NT2/D1 (cell line): ENCODE results near the gene TLCD2.
"Not testable (repeated sequence)": the region's sequence is repeated elsewhere in the genome, so short reads cannot be mapped to it uniquely, and the experiment has no call there.

Experiments used
- DNase-seq: peaks from one replicate; pipeline ENCODE4 v3.0.0-alpha.2; 2011; ENCODE audit warnings: low read depth, low spot score
- H3K27me3 ChIP-seq: 2 replicates; pipeline ENCODE4 v1.6.0; 2011; ENCODE audit warnings: mild to moderate bottlenecking; ENCODE audit not compliant: insufficient read length, insufficient read depth
- H3K36me3 ChIP-seq: 2 replicates; pipeline ENCODE4 v1.6.1; 2011; ENCODE audit warnings: mild to moderate bottlenecking, low read length, mixed read lengths; ENCODE audit not compliant: insufficient read depth, insufficient read length
- H3K4me1 ChIP-seq: 2 replicates; pipeline ENCODE4 v1.5.1; 2011; ENCODE audit not compliant: insufficient read depth, insufficient read length
- H3K4me3 ChIP-seq: 2 replicates; pipeline ENCODE4 v1.5.1; 2011; ENCODE audit warnings: low read depth; ENCODE audit not compliant: insufficient read length
- H3K9ac ChIP-seq: 2 replicates; pipeline ENCODE4 v1.6.0; 2011; ENCODE audit warnings: low read depth; ENCODE audit not compliant: insufficient read length
- H3K9me3 ChIP-seq: 2 replicates; pipeline ENCODE4 v1.5.1; 2011; ENCODE audit warnings: mild to moderate bottlenecking, low read length; ENCODE audit not compliant: insufficient read depth
- SUZ12 ChIP-seq: IDR thresholded peaks from 2 replicates; pipeline ENCODE4 v1.6.1; 2011; ENCODE audit not compliant: insufficient read length, insufficient read depth; ENCODE audit errors: extremely low read depth
- YY1 ChIP-seq: IDR thresholded peaks from 2 replicates; pipeline ENCODE4 v1.6.1; 2011; ENCODE audit not compliant: insufficient read length, insufficient read depth
- ZNF274 ChIP-seq: IDR thresholded peaks from 2 replicates; pipeline ENCODE4 v1.6.1; 2011; ENCODE audit warnings: mild to moderate bottlenecking, low read depth, low read length

Gene TLCD2

DNA sequence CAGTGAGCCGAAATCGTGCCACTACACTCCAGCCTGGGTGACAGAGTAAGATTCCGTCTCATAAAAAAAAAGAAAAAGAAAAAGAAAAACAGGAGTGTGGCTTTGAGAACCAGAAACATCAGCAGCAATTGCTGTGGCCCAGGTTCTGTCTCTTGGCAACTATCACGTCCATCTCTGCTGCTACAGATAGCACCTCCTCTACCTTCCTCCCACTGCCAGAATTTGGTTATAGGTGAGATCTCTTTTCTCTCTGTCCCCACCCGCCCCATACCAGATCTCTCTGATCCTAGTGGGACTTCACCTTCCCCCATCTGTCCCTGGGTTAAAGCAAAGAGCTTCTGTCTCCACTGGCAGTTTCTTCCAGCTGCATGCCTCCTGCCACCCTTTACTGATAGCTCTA is 3.1 kb downstream of the TLCD2 start:
- peaks cover 3% of the 10 kb centered on the region for H3K27me3 ChIP-seq
- no peaks in the 10 kb centered on the region for H3K4me1 ChIP-seq
- H3K4me3 ChIP-seq: no peak overlapping the region
- TF ChIP-seq ZNF274 (no peak), SUZ12 (no peak), YY1 (no peak)
- DNase-seq: no peak
- H3K9ac ChIP-seq: no peak overlapping the region
- peaks cover 5% of the 10 kb centered on the region for H3K36me3 ChIP-seq
- H3K9me3 ChIP-seq: no peaks in the 10 kb centered on the region

DNA sequence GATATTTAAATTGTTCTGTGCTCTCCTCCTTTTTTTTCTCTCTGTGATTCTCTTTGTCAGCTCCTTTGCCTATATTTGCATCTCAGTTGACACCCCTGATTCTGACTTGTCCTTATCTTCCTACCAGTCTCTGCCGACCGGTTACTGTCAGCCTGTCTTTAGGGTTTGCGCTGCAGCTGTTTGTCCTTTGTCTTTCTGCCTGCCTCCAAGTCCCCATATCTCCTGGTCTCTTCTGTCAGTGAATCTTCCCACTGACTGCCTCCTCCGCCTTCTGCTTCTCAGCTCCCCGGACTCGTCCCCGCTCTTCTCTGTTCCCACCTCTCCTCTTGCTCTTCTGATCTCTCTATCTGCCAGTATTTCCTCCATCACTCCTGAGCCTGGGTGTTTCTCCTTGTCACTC is 5.2 kb downstream of the TLCD2 start:
- no peaks in the 10 kb centered on the region for H3K36me3 ChIP-seq
- no peak for DNase-seq
- TF ChIP-seq YY1 (no peak), ZNF274 (no peak), SUZ12 (no peak)
- H3K9me3 ChIP-seq: no peaks in the 10 kb centered on the region
- no peak overlapping the region for H3K9ac ChIP-seq
- H3K4me3 ChIP-seq: no peak overlapping the region
- H3K27me3 ChIP-seq: peaks cover 2% of the 10 kb centered on the region
- no peaks in the 10 kb centered on the region for H3K4me1 ChIP-seq

DNA sequence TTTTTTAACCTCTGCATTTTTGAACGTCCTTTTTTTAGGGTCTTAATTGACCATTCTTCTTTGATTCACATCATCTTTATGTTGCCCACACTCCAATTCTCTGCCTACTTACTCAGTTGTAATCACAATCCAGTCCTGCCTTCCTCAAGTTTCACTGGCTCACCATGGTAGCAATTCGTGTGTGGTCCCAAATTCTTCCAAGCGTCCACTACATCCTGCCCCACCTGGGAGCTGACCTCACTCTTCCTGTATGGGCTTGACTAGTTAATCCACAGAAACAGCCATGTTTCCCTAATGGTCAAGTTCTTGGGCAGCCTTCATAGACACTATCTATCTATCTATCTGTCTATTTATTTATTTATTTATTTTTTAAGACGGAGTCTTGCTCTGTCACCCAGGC is 7.1 kb downstream of the TLCD2 start:
- Histone ChIP-seq H3K9me3 (no peaks in the 10 kb centered on the region), H3K4me3 (no peak overlapping the region), H3K9ac (no peak overlapping the region), H3K4me1 (no peaks in the 10 kb centered on the region), H3K36me3 (no peaks in the 10 kb centered on the region), H3K27me3 (no peaks in the 10 kb centered on the region)
- no peak for TF ChIP-seq YY1
- no peak for TF ChIP-seq ZNF274
- no peak for TF ChIP-seq SUZ12
- no peak for DNase-seq

DNA sequence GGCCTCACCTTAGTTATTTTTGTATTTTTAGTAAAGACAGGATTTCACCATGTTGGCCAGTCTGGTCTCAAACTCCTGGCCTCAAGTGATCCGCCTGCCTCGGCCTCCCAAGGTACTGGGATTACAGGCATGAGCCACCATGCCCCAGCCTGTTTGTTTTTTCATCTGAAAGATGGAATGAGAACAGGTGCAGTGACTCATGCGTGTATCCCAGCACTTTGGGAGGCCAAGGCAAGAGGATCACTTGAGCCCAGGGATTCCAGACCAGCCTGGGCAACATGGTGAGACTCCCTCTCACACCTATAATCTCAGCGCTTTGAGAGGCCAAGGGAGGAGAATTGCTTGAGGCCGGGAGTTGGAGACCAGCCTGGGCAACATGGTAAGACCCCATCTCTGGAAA is 10.3 kb downstream of the TLCD2 start:
- not testable (repeated sequence) for H3K27me3 ChIP-seq, H3K36me3 ChIP-seq, DNase-seq, H3K9me3 ChIP-seq, H3K4me3 ChIP-seq, H3K9ac ChIP-seq, H3K4me1 ChIP-seq

DNA sequence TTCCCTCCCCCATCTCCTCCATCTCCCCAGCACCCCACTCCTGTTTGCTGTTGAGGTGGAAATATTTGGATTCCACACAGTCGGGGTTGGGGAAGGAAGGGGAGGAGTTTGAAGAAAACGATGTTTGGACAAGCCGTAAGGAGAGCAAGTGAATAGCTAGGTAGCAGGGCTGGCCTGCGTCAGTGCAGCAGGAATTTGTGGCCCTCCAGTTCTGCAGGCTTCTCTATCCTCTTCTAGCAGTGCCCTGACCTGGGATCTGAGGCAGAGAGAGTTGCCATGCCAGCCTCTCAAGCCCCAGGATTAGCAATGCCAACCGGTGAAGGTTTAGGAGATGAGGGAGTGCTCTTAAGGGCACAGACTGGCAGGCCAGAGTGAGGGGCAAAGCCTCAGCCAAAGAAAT is 12.5 kb downstream of the TLCD2 start:
- Histone ChIP-seq H3K4me3 (no peak overlapping the region), H3K36me3 (no peaks in the 10 kb centered on the region), H3K9me3 (no peaks in the 10 kb centered on the region), H3K9ac (no peak overlapping the region), H3K27me3 (no peaks in the 10 kb centered on the region), H3K4me1 (no peaks in the 10 kb centered on the region)
- no peak for DNase-seq
- TF ChIP-seq ZNF274 (no peak), SUZ12 (no peak), YY1 (no peak)

DNA sequence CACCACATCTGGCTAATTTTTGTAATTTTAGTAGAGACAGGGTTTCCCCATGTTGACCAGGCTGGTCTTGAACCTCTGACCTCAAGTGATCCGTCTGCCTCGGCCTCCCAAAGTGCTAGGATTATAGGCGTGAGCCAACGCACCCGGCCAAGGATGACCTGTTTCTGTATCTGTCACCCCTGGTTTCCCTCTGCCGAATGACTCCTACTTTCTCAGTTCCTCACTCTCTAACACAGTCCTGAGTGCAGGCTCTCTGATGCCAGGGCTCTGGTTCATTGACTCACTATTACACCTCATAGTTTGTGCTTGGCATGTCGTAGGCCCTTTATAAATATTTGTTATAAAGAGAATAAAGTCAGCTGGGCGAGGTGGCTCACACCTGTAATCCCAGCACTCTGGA is 14.8 kb downstream of the TLCD2 start:
- no peak for DNase-seq
- Histone ChIP-seq H3K9me3 (no peaks in the 10 kb centered on the region; the same call in 1 of the 2 replicates), H3K4me3 (no peak overlapping the region), H3K36me3 (no peaks in the 10 kb centered on the region), H3K27me3 (no peaks in the 10 kb centered on the region), H3K9ac (no peak overlapping the region), H3K4me1 (no peaks in the 10 kb centered on the region)
- TF ChIP-seq SUZ12 (no peak), YY1 (no peak), ZNF274 (no peak)

DNA sequence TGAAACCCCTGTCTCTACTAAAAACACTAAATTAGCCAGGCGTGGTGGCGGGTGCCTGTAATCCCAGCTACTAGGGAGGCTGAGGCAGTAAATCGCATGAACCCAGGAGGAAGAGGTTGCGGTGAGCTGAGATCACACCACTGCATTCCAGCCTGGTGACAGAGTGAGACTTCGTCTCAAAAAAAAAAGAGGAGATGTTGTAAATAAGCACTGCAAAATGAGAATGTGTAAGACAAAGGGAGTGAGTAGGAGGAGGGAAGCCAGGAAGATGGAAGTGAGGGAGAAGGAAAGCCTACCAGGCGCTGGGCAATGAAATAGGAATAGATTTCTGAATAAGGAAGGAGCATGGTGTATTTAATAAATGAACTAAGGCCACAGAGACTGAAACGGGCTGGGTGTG is 16.8 kb downstream of the TLCD2 start:
- no peak overlapping the region for H3K9ac ChIP-seq
- no peaks in the 10 kb centered on the region for H3K27me3 ChIP-seq
- DNase-seq: no peak
- no peaks in the 10 kb centered on the region for H3K36me3 ChIP-seq
- H3K9me3 ChIP-seq: no peaks in the 10 kb centered on the region; the same call in 1 of the 2 replicates
- TF ChIP-seq YY1: no peak
- TF ChIP-seq SUZ12: no peak
- no peak for TF ChIP-seq ZNF274
- H3K4me3 ChIP-seq: no peak overlapping the region
- no peaks in the 10 kb centered on the region for H3K4me1 ChIP-seq

DNA sequence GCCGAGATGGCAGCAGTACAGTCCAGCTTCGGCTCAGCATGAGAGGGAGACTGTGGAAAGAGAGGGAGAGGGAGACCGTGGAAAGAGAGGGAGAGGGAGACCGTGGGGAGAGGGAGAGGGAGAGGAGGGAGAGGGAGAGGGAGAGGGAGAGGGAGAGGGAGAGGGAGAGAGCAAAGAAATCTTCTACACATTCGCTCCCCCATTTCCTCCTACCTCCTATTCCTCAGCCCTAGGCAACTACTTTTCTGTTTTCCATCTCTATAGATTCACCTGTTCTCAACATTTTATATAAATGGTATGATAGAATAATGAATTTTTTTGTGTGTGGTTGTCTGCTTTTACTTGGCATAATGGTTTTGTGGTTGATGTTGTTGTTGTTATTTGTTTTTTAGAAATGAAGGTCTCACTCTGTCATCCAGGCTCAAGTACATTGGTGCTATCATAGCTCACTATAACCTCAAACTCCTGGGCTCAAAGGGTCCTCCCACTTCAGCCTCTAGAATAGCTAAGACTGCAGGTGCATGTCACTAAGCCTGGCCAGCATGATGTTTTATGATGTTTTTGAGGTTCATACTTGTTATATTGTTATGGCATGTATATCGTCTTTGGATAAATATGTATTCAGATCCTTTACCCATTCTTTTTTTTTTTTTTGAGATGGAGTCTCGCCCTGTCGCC is 19.5 kb downstream of the TLCD2 start:
- no peaks in the 10 kb centered on the region for H3K4me1 ChIP-seq
- no peak for TF ChIP-seq SUZ12
- TF ChIP-seq YY1: no peak
- TF ChIP-seq ZNF274: no peak
- H3K9me3 ChIP-seq: no peaks in the 10 kb centered on the region; the same call in 1 of the 2 replicates
- H3K27me3 ChIP-seq: no peaks in the 10 kb centered on the region
- H3K9ac ChIP-seq: no peak overlapping the region
- no peak for DNase-seq
- H3K4me3 ChIP-seq: no peak overlapping the region
- H3K36me3 ChIP-seq: no peaks in the 10 kb centered on the region

DNA sequence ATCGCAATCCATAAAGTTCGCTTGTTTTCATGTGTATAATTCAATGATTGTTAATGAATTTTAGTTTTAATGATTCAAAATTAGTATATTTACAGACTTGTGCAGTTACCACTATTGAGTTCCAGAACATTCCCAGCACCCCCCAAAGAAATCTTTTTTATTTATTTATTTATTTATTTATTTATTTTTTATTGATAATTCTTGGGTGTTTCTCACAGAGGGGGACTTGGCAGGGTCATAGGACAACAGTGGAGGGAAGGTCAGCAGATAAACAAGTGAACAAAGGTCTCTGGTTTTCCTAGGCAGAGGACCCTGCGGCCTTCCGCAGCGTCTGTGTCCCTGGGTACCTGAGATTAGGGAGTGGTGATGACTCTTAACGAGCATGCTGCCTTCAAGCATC is 21.8 kb downstream of the TLCD2 start:
- H3K27me3 ChIP-seq, H3K9ac ChIP-seq, DNase-seq, H3K36me3 ChIP-seq, H3K9me3 ChIP-seq, H3K4me1 ChIP-seq, H3K4me3 ChIP-seq: not testable (repeated sequence)
